NCI-H1092 treated with DMSO at 0.1 percent for 48 hours (cell line): ENCODE data around the gene RAET1L.
"Not testable (repeated sequence)": the region's sequence is repeated elsewhere in the genome, so short reads cannot be mapped to it uniquely, and the experiment has no call there.

Source experiments
- DNase-seq: peaks from one replicate; lab custom pipeline; 2025; lab: John Stamatoyannopoulos, UW

The RAET1L gene

DNA sequence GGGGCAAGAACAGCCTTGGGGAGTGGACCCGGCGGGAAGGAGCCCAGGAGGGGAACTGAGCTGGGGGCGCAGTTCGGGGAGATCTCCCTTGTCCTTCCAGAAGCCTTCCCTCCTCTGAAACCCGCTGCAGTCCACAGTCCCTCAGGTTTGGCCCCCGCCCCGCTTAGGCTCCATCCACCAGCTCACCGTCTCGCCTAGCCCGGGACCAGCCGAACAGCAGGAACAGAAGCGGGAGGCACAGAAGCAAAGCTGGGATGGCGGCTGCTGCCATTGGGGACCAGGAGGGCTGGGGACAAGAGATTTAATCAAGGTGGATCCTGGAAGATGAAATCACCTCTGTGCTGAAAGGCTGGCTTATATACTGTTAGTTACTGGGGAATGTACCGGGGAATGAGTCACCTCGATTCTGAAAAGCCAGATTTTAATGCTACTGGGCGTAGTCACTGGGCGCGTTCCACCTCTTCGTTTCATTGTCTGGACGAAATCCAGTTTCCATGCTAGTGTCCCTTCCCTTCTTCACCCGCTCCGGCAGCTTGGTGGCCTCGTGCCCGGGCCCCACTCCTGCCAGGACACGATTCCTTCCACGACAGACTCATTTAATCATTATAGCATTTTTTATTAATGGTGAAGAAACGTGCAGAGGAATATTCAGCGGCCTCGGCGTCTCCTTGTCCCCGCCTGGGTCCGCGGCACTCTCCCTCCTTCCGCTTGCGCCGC is at the start of gene RAET1L:
Gene RAET1L (minus strand): TSS at position 332 of the 717 bp plus-strand sequence. CDS start 61 bp downstream, at position 271.
- DNase-seq = no peak

DNA sequence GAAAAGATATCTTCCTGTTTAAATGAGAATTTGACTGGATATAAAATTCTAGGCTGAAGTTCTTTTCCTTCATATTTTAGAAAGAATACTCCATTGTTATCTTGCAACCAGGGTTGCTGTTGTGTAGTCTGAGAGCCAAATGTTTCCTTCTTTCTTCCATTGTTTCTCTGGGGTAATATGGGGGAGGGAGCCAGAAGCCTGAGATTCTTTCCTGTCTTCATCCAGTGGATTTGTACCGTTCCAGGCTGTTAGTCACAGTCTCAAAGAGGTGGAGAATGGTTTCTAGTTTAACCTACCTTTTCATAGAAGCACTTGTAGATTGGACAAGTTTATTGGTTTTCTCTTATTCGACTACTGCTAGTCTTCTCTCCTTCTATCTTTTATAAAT is 49.7 kb upstream of the RAET1L start:
- DNase-seq = no peak

- DNase-seq = not testable (repeated sequence)
Observed at GRCh38 chr6:150074396-150075033, 49.2 kb upstream of the RAET1L start.

DNA sequence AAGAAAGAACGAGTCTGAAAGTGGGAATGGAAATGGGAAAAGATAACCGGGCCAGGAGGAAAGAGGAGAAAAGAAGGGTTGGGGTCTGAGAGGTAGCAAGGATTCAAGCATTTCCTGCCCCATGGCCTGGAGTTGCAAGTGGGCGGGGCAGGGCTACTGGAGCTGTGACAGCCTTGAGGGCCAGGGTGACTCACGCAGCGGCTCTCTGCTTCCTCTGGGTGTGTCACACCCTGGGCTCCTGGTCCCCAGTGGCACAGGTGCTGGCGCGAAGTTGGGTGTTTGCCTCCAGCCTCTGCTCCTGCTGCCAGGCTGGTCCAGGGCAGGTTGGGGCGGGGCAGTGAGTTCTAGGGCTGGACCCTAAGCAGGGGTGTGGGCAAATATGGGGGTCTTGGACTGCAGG is 46.9 kb upstream of the RAET1L start:
- no peak for DNase-seq

DNA sequence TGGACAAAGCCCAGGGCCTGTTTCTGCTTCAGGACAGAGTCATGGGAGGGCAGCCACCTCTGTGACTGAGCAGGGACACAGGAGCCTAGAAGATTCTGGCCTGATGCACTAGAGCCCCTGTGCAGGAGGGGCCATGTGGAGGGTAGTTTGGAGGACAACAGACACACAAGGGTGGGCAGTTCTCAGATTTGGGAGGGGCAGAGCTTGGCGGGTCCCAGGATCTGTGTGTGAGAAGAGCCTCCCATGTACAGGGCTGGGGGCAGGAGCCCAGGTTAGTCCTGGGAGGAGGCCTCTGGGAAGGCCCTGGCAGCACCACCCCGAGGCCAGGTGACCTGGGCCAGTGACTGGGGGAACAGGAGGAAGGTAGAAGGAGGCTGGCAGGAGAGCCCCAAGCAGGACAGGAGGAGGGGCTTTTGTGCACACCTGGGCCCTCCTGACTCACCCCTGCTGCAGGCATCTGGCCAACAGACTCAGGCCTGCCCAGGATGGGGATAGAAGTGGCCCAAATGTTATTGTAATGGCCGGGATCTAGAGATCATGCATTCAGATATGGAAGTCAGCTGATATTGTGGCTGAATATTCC is 45.0 kb upstream of the RAET1L start:
- no peak for DNase-seq

DNA sequence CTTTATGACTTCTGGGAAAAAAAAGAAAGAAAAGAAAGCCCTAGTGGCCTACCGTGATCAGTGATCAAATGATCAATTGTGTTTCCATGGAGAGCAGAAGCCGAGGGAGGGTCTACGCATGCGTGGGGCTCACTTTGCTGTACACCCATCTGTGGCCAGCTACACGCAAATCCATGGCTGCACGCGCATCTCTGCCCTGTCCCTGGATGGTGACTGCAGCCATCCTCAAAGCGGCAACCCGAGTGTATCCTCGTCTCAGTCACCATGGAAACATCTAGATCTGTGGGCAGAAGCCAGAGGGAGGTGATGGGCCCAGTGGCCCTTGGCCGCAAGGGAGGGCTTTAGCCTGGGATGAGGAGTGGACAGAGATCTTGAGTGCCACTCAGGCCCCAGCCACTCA is 44.4 kb upstream of the RAET1L start:
- DNase-seq = no peak

DNA sequence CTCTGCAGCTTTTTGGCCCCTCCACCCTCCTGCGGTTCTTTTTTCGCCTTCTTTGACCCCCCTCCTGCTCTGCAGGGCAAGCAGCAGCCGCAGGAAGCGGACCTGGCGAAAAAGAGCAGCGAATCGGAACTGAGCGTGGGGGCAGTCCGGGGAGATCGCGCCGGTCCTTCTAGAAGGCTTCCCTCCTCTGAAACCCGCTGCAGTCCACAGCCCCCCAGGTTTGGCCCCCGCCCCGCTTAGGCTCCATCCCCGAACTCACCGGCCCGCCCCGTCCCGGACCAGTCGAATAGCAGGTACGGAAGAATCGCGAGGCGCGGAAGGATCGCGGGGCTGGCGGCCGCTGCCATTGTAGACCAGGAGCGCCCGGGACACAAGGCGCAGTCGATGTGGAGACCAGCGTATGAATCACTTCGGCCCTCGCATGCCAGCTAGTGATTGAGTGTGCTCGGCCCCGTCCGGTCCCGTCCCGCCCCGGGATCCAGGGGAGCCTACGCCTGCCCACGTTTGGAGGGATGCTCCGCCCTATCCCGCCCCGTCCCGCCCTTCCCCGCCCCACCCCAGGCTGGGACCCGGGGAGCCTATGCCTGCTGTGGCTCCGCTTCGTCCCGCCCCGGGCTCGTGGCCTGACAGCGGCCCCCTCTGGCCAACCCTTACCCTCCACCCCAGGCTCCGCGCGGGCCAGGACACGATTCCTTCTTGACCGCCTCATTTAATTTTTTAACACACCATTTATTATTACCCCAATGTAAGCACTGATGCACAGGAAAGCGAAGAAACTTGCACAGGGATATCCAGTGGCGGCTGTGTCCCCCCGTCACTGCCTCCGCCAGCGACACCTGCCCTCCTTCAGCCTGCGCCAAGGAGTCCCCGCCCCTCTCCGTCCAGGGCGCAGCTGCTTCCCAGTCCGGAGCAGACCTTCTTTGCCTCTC is 43.7 kb upstream of the RAET1L start, which contains the start of gene ULBP3:
Gene ULBP3 (minus strand): TSS at position 402 of the 929 bp plus-strand sequence. CDS start 55 bp downstream, at position 347.
- peak; percentile 33 for DNase-seq

DNA sequence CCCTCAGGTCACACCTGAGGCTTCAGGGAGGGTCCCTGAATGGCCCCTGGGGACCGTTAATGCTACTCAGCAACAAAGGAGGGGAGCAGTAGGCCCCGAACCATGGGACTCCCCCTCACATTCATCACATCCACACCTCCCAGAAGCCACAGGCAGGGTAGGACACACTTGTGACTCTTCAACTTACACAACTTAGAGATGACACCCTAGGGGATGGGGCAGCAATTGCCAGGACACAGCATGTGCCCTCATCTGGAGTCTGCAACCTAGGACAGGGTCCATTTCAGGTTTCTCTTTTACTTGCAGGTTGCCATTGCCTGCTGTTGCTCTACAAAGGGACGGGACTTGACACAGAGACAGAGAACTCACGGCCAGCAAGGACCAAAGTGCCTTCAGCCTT is 42.8 kb upstream of the RAET1L start:
- DNase-seq = no peak

- no peak for DNase-seq
Observed at GRCh38 chr6:150065083-150065482, 39.8 kb upstream of the RAET1L start.

DNA sequence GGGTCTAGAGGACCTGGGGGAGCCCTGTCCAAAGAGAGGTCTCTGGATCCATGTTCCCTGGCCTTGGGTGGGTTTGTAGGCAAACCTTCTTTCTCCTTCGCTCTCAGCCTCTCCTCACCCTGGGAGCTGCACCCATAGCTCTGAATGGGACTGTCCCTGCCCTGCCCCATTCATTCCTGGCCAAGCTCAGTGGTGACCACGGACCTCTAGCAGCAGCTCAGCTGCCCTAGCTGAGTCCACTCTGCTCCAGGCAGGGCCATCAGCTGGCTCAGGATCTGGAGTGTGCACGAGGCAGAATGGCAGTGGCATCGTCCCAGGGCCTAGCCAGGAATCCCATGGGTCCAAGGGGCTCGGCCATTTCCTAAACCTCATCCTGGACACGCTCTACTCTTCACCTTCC is 38.3 kb upstream of the RAET1L start:
- no peak for DNase-seq

DNA sequence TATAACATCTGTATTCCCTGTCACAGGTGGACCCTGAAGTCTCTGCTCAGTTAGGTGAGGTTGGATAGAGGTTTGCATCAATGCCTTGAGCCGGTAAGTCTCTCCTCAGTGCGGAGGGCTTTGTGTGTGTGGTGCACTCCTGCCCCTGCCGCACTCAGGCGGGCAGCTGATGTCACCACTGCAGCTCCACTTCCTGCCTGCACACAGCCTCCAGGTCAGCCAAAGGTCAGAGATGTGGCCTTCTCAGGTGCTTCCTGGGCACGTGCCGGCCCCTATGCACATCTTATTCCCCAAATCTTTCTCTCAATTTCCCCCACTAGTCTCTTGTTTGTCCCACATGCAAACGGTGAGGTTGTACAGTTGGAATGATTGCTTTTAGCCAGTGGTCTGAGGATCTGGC is 34.6 kb upstream of the RAET1L start:
- DNase-seq = not testable (repeated sequence)

- no peak for DNase-seq
Observed at GRCh38 chr6:150058986-150059385, 33.7 kb upstream of the RAET1L start.

GRCh38 chr6:150058231-150058792 is 33.0 kb upstream of the RAET1L start:
- DNase-seq = no peak

GRCh38 chr6:150057501-150057951 is 32.2 kb upstream of the RAET1L start:
- no peak for DNase-seq

DNA sequence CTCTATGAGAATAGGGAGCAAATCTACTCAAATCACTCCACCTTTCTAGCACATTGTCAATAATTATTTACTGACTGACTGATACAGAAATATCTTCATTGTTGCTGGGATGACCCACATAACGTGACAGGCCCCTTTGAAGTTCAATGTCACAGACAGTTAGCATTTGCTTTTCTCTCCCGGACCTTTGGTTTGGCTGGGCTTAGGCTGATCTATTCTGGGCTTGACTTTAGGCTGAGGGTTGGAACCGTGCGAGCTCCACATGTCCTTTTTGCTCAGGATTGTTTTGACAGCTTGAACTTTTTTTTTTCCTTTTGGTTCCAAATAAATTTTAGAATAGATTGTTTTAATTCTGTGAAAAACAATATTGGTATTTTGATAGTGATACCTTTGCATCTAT is 31.6 kb upstream of the RAET1L start:
- no peak for DNase-seq

GRCh38 chr6:150056156-150056555 is 30.8 kb upstream of the RAET1L start:
- no peak for DNase-seq

GRCh38 chr6:150055131-150055530 is 29.8 kb upstream of the RAET1L start:
- DNase-seq = no peak

DNA sequence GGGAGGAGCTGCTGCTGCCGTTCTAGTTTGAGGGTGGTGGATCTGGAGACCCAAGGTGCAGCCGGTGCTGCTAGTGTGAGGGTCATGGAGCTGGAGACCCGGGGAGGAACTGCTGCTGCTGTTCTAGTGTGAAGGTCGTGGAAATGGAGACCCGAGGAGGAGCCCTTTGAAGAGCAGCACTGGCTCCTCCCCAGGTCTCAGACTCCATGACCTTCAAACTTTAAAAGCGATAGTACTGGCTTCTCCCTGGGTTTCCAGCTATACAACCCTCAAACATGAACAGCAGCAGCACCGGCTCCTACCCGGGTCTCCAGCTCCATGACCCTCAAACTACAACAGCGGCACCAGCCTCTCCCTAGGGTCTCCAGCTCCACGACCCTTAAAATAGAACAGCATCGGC is 28.1 kb upstream of the RAET1L start:
- DNase-seq = no peak

DNA sequence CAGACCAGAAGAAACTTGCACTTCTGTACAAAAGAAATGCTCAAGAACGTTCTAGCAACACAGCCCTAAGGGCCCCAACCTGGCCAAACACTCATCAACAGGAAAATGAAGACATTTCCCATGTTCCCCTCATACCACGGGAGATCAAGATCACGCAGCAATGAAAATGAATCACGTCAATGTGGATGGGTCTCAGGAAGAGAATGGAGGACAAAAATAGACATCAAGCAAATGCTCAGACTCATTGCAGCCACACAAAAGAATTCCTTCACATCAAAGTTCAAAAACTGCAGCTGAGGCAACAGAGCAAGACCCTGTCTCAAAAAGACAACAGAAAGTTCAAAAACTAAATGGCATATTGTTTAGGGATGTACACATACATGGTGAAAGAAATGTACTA is 25.5 kb upstream of the RAET1L start:
- no peak for DNase-seq

DNA sequence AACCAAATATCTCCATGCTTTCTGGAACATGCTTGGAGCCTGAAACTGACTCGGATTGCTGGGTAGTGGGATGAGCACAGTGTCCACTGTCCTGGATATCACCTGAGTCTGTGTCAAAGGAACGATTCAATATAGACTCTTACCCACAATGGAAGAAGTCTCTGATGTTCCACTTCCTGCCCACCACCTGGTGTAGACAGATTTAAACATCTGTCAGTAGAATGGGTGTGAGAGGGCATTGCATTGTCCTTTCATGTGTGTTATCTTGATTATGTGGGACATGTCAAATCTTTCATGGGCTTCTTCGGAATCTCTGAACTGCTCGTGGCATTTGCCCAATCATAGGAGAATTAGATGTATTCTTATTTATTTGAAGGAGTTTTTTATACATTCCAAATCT is 22.8 kb upstream of the RAET1L start:
- no peak for DNase-seq

- DNase-seq = no peak
Observed at GRCh38 chr6:150046943-150047342, 21.6 kb upstream of the RAET1L start.

- no peak for DNase-seq
Observed at GRCh38 chr6:150044621-150045145, 19.4 kb upstream of the RAET1L start.
